GM12864 (cell line): ENCODE results near the gene LY6G6F.

Source experiments
- DNase-seq: peaks from one replicate; pipeline ENCODE4 v3.0.0-alpha.2; 2011; ENCODE audit warnings: low read depth
- H3K4me3 ChIP-seq: 2 replicates; pipeline ENCODE4 v1.5.1; 2011; ENCODE audit warnings: mild to moderate bottlenecking, low read depth, low read length, control low read depth
- CTCF ChIP-seq: IDR thresholded peaks from 2 replicates; pipeline ENCODE4 v1.5.1; 2011; ENCODE audit warnings: low read depth, mild to moderate bottlenecking, moderate library complexity, low read length, control low read depth, inconsistent platforms; ENCODE audit errors: missing control alignments

LY6G6F gene

GRCh38 chr6:31732029-31732428 lies 25.4 kb downstream of the LY6G6F start:
- no peak for TF ChIP-seq CTCF
- no peak for DNase-seq

GRCh38 chr6:31733734-31734133 lies 27.1 kb downstream of the LY6G6F start:
- peak overlapping the region; percentile 98 for H3K4me3 ChIP-seq
- TF ChIP-seq CTCF, result no peak
- DNase-seq, result no peak

More at GRCh38 chr6:31732029-31732428, 25.4 kb downstream of the LY6G6F start:
- no peak overlapping the region for H3K4me3 ChIP-seq

- DNase-seq, result no peak
- peak overlapping the region; percentile 98 for H3K4me3 ChIP-seq
- no peak for TF ChIP-seq CTCF
These were observed 27.7 kb downstream of the LY6G6F start for GRCh38 chr6:31734247-31734820.

- peak overlapping the region; percentile 98 for H3K4me3 ChIP-seq
- no peak for DNase-seq
- no peak for TF ChIP-seq CTCF
These were observed 28.2 kb downstream of the LY6G6F start for GRCh38 chr6:31734821-31735406.

- DNase-seq, result peak; percentile 60
- TF ChIP-seq CTCF, result no peak
- peak within 1 kb of the TSS; percentile 98 for H3K4me3 ChIP-seq
These were observed 29.5 kb downstream of the LY6G6F start, which contains the start of gene CLIC1 for GRCh38 chr6:31736021-31736767. TSS of gene CLIC1 (minus strand) at chr6:31736530. CDS start at chr6:31736300, 230 bp downstream.

- no peak for TF ChIP-seq CTCF
- H3K4me3 ChIP-seq, result peak overlapping the region; percentile 98
- no peak for DNase-seq
These were observed 30.2 kb downstream of the LY6G6F start for GRCh38 chr6:31736768-31737314.
